ENCODE results near the gene SIK3. TPM values are rescaled to one million over a fixed set of nuclear protein-coding genes. Genes with fewer than 3 reads are reported as not detected.
A peak's percentile ranks its signal among the peaks of the same experiment; 100 is the strongest.

The SIK3 gene
- total RNA-seq, 4 donors from 2014 or later = 58.8 to 85.8 (median 59.8) TPM

DNA sequence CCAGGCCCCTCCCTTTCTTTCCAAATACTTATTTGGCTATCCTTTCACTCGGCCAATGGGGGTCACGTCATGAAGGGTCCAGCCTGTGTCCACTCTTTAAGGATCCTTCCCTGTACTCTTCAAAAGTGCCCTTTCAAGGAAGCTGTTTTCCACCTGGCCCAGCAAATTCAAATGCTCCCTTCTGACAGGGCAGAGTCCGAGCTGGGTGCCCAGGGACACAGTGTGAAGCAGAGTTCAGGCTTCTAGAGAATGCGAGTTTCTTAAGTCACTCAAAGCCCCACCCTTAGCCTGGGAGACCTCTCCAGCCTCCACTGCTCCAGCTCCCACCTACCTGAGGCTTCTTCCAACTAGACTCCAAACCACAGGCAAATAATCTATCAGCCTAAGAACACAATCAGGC lies 255.3 kb downstream of the SIK3 start:
- no peaks in the 10 kb centered on the region for H3K4me1 ChIP-seq

DNA sequence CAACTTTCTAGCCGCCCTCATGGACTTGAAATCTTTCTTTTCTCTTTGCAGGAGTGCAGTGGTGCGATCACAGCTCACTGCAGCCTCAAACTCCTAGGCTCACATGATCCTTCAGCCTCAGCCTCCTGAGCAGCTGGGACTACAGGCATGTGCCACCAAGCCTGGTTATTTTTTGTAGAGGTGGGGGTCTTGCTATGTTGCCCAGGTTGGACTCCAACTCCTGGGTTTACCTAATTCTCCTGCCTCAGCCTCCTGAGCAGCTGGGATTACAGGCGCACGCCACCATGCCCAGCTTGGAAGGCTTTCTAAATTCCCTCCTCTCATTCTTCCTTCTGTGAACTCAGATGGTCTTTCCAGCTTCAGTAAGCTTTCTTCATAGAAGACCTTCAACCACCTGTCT lies 256.1 kb downstream of the SIK3 start:
- H3K4me1 ChIP-seq = no peaks in the 10 kb centered on the region
- H3K36me3 ChIP-seq = peaks cover 0 to 35% (median 0%) of the 10 kb centered on the region in 3 donors
- TF ChIP-seq, protein P1, sequence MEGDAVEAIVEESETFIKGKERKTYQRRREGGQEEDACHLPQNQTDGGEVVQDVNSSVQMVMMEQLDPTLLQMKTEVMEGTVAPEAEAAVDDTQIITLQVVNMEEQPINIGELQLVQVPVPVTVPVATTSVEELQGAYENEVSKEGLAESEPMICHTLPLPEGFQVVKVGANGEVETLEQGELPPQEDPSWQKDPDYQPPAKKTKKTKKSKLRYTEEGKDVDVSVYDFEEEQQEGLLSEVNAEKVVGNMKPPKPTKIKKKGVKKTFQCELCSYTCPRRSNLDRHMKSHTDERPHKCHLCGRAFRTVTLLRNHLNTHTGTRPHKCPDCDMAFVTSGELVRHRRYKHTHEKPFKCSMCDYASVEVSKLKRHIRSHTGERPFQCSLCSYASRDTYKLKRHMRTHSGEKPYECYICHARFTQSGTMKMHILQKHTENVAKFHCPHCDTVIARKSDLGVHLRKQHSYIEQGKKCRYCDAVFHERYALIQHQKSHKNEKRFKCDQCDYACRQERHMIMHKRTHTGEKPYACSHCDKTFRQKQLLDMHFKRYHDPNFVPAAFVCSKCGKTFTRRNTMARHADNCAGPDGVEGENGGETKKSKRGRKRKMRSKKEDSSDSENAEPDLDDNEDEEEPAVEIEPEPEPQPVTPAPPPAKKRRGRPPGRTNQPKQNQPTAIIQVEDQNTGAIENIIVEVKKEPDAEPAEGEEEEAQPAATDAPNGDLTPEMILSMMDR (IDR thresholded peaks at IDR 0.05) = no peak
- no peak for TF ChIP-seq POLR2A (IDR thresholded peaks at IDR 0.05)
- DNase-seq = no peak
- H3K4me3 ChIP-seq = no peak overlapping the region
- peak overlapping the region in 1 of 4 donors; percentile 74 for H3K27ac ChIP-seq
- H3K9me3 ChIP-seq = no peaks in the 10 kb centered on the region
- H3K27me3 ChIP-seq = no peaks in the 10 kb centered on the region

More for the DNA sequence above, 255.3 kb downstream of the SIK3 start:
- Histone ChIP-seq H3K9me3 (no peaks in the 10 kb centered on the region), H3K4me3 (no peak overlapping the region), H3K27me3 (no peaks in the 10 kb centered on the region), H3K36me3 (peaks cover 0 to 42% (median 0%) of the 10 kb centered on the region in 3 donors), H3K27ac (peak overlapping the region in 3 of 4 donors; percentile 51 to 82 (median 74))
- TF ChIP-seq, protein P1 (IDR thresholded peaks at IDR 0.05) = no peak
- TF ChIP-seq POLR2A (IDR thresholded peaks at IDR 0.05) = peak in 1 of 2 donors; percentile 12
- DNase-seq = peak in 2 of 3 donors; percentile 72 to 83

GRCh38 chr11:116840746-116841296 lies 257.4 kb downstream of the SIK3 start:
- TF ChIP-seq, protein P1 (IDR thresholded peaks at IDR 0.05) = no peak
- no peak for TF ChIP-seq POLR2A (IDR thresholded peaks at IDR 0.05)
- H3K4me1 ChIP-seq = peaks cover 0 to 11% (median 2%) of the 10 kb centered on the region in 4 donors

DNA sequence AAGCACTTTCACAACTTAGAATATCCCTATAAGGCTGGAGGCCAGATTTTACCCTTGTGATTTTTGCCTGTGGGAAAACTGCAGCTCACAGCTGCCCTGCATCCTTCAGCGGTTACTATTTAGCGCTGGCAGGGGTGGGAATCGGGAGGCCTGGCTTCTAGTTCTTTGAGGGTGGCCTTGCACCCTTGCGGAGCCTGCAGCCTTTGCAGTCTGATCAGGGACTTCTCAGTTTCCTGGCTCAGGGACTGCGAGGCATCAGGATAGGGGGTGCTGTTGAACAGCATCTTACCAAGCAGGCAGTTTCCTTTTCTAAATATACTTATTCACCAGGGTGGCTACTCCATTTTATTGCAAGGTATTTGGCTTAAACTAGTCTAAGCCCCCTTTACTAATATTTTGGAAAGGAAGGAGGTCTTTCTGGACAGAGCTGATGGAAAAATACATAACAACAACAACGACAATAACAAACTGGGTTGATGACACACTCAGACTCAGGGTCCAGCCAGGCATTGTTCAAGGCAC lies 257.9 kb downstream of the SIK3 start:
- TF ChIP-seq POLR2A (IDR thresholded peaks at IDR 0.05) = no peak
- TF ChIP-seq, protein P1 (IDR thresholded peaks at IDR 0.05) = no peak
- Histone ChIP-seq H3K9me3 (no peaks in the 10 kb centered on the region), H3K36me3 (peaks cover 0 to 16% (median 0%) of the 10 kb centered on the region in 3 donors), H3K27me3 (no peaks in the 10 kb centered on the region), H3K4me1 (peaks cover 0 to 16% (median 5%) of the 10 kb centered on the region in 4 donors), H3K4me3 (no peak overlapping the region), H3K27ac (no peak overlapping the region)
- no peak for DNase-seq

More at GRCh38 chr11:116840746-116841296, 257.4 kb downstream of the SIK3 start:
- Histone ChIP-seq H3K27ac (no peak overlapping the region), H3K36me3 (peaks cover 0 to 22% (median 0%) of the 10 kb centered on the region in 3 donors), H3K4me3 (no peak overlapping the region), H3K27me3 (no peaks in the 10 kb centered on the region), H3K9me3 (no peaks in the 10 kb centered on the region)
- no peak for DNase-seq

DNA sequence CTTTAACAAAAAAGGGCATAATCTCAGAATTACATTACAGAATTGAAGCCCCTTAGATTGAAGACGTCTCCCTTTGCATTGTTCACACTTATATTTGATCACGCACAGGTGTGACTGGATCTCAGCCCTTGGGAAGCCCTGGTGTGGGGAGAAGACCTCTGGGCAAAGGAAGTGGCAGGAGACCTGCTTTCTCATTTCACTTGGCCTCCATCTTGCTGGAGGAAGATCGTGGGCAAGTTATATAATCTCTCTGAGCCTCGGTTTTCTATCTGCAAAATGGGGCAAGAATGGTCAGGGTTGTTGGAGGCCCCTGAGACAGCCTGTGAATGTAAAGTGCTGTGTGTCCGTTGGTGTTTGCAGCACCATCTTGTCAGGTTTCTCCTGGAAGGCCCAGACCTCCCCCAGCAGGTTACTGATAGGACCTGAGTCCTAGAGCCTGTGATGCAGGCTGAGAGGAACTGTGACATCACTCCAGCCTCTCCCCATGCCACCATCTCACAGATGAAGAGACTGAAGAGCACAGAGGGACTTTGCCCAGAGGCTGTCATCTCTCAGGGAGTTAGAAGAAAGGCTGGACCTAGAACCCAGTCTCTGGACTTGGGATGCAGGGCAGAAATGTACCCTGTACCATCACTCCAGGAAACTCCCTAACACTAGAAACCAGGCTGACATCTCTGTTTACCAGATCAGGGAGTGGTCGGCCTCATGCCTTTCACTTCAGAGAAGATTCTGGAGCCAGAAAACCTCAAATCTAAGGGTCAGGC lies 259.7 kb downstream of the SIK3 start:
- H3K36me3 ChIP-seq = peaks cover 0 to 1% (median 0%) of the 10 kb centered on the region in 3 donors
- no peak overlapping the region for H3K4me3 ChIP-seq
- H3K9me3 ChIP-seq = no peaks in the 10 kb centered on the region
- DNase-seq = peak in 2 of 3 donors; percentile 61 to 83
- TF ChIP-seq, protein P1 (IDR thresholded peaks at IDR 0.05) = no peak
- peak in 1 of 2 donors; percentile 45 for TF ChIP-seq POLR2A (IDR thresholded peaks at IDR 0.05)
- no peaks in the 10 kb centered on the region for H3K27me3 ChIP-seq
- H3K4me1 ChIP-seq = peaks cover 0 to 21% (median 6%) of the 10 kb centered on the region in 4 donors
- H3K27ac ChIP-seq = peak overlapping the region in 2 of 4 donors; percentile 76 to 82
